A549 (cell line): ENCODE results near the gene FOXO3. TPM values are rescaled to one million over a fixed set of nuclear protein-coding genes. Genes with fewer than 3 reads are reported as not detected.

Experiments used
- ATAC-seq, 2 experiments: fragments of 200-7000 bp in 1 of 2; fragments of >200 bp in 1 of 2; cut with Nextera tagmentation in 1 of 2; cut with Tn5 transposase in 1 of 2; 3 replicates each; pipeline versions ENCODE4 v1.8.0 to v1.9.1; 2018 to 2020; ENCODE audit warnings: mild to moderate bottlenecking in 1 of 2, moderate library complexity in 1 of 2
- CTCF ChIA-PET: fragments of 300-600 bp; sonication (Branson Sonifier 250); formaldehyde crosslinking; extraction: SDS; loops from one replicate; lab custom pipeline; 2021; ENCODE audit warnings: antibody characterized with exemption, inconsistent platforms; lab: Yijun Ruan, JAX
- POLR2A ChIA-PET: fragments of 350-600 bp; formaldehyde crosslinking; extraction: SDS; loops from one replicate; lab custom pipeline; 2021; ENCODE audit warnings: antibody characterized with exemption, inconsistent platforms; lab: Yijun Ruan, JAX
- DNase-seq, 2 experiments: peaks; one replicate each; pipeline versions ENCODE4 v3.0.0 to v3.0.0-alpha.2; 2011 to 2016; ENCODE audit warnings: low read depth in 1 of 2, low spot score in 1 of 2
- FAIRE-seq: peaks from 2 replicates; lab custom pipeline; 2011; peaks lifted over from hg19 to GRCh38; lab: Jason Lieb, UNC
- H3K27ac ChIP-seq, 2 experiments: fragments of >200 bp; sonication (Bioruptor Twin); formaldehyde crosslinking; 3 replicates each; pipeline ENCODE4 v1.5.1; 2016 to 2017
- H3K4me1 ChIP-seq: fragments of >200 bp; sonication (Bioruptor Twin); formaldehyde crosslinking; 3 replicates; pipeline ENCODE4 v1.6.1; 2016
- H3K4me2 ChIP-seq: fragments of >200 bp; sonication (Bioruptor Twin); formaldehyde crosslinking; 3 replicates; pipeline ENCODE4 v1.6.1; 2016
- H3K4me3 ChIP-seq: fragments of >200 bp; sonication (Bioruptor Twin); formaldehyde crosslinking; 3 replicates; pipeline ENCODE4 v1.5.1; 2016
- H3K9me3 ChIP-seq: fragments of >200 bp; sonication (Bioruptor Twin); formaldehyde crosslinking; 3 replicates; pipeline ENCODE4 v1.6.1; 2016
- CEBPB ChIP-seq, 2 experiments: fragments of >200 bp in 1 of 2; sonication (Bioruptor Twin) in 1 of 2; formaldehyde crosslinking in 1 of 2; IDR thresholded peaks; 2 replicates each; pipeline ENCODE4 v1.6.1; 2012 to 2016
- CHD4 ChIP-seq: fragments of 200-600 bp; sonication (generic); IDR thresholded peaks from 2 replicates; pipeline ENCODE4 v1.6.1; 2016; ENCODE audit warnings: antibody characterized with exemption, mild to moderate bottlenecking, borderline replicate concordance
- EP300 ChIP-seq, 2 experiments: fragments of >200 bp; sonication (Bioruptor Twin); formaldehyde crosslinking; IDR thresholded peaks; 2 replicates in 1 of 2; 3 replicates in 1 of 2; pipeline ENCODE4 v1.6.1; 2016 to 2017
- FOSB ChIP-seq: fragments of 250-450 bp; sonication (Bioruptor Pico); IDR thresholded peaks from 2 replicates; pipeline ENCODE4 v1.5.0; 2020; ENCODE audit warnings: mild to moderate bottlenecking, moderate library complexity
- HOXB13 ChIP-seq: fragments of 250-450 bp; sonication (Bioruptor Pico); IDR thresholded peaks from 2 replicates; pipeline ENCODE4 v1.5.0; 2020; ENCODE audit warnings: low read depth, mild to moderate bottlenecking, moderate library complexity
- JUN ChIP-seq, 2 experiments: fragments of >200 bp; sonication (Bioruptor Twin); formaldehyde crosslinking; IDR thresholded peaks; 2 replicates in 1 of 2; 3 replicates in 1 of 2; pipeline ENCODE4 v1.6.1; 2016 to 2017
- KDM1A ChIP-seq: fragments of 200-600 bp; sonication (generic); IDR thresholded peaks from 2 replicates; pipeline ENCODE4 v1.6.1; 2016; ENCODE audit warnings: low read depth, mild to moderate bottlenecking
- NFE2L2 ChIP-seq: fragments of 150-350 bp; conservative IDR thresholded peaks from 2 replicates; pipeline ENCODE4 v1.6.1; 2014; ENCODE audit warnings: low read length
- POLR2AphosphoS2 ChIP-seq: conservative IDR thresholded peaks from 2 replicates; pipeline ENCODE4 v1.6.1; 2012; ENCODE audit warnings: low read length, improper control_type of control experiment, inconsistent platforms
- RAD21 ChIP-seq, 2 experiments: fragments of >200 bp in 1 of 2; sonication (Bioruptor Twin) in 1 of 2; formaldehyde crosslinking in 1 of 2; IDR thresholded peaks in 1 of 2; conservative IDR thresholded peaks in 1 of 2; 2 replicates in 1 of 2; 3 replicates in 1 of 2; pipeline ENCODE4 v1.6.1; 2012 to 2018; ENCODE audit warnings: inconsistent platforms in 1 of 2
- RCOR1 ChIP-seq: fragments of 150-350 bp; IDR thresholded peaks from 2 replicates; pipeline ENCODE4 v1.6.1; 2014; ENCODE audit warnings: antibody characterized with exemption, low read length, low read depth
- RNF2 ChIP-seq: fragments of 200-600 bp; sonication (generic); IDR thresholded peaks from 2 replicates; pipeline ENCODE4 v1.6.1; 2016; ENCODE audit warnings: low read depth, mild to moderate bottlenecking, antibody characterized with exemption, moderate library complexity, borderline replicate concordance
- WGBS: methylation state at CpG from one replicate; pipeline ENCODE4 v1.1.6; 2017; ENCODE audit errors: missing lambda C conversion rate; 5-methylcytosine and 5-hydroxymethylcytosine counted together
- polyA plus RNA-seq, 4 experiments: library from polyadenylated mRNA; depleted of rRNA in 3 of 4; stranded (reverse); fragments of >200 nt; fragmentation: RNase III in 1 of 4; extraction: RNeasy Plus Mini Kit Qiagen cat#74134 plus additional on column Dnase treatment in 1 of 4; gene quantifications; 2 replicates in 3 of 4; 3 replicates in 1 of 4; pipeline ENCODE4 v1.2.3, GENCODE V29; 2011 to 2017
- TF ChIP-seq, protein P1 (sequence below): IDR thresholded peaks from 2 replicates; pipeline ENCODE4 v1.6.1; 2012
- TF ChIP-seq, protein P2 (sequence below): fragments of 450-650 bp; IDR thresholded peaks from 2 replicates; pipeline ENCODE4 v1.6.1; 2014; ENCODE audit warnings: antibody characterized with exemption
- TF ChIP-seq, protein P3 (sequence below): fragments of 250-450 bp; sonication (Bioruptor Pico); IDR thresholded peaks from 2 replicates; pipeline ENCODE4 v1.5.0; 2021; ENCODE audit warnings: mild to moderate bottlenecking, moderate library complexity, borderline replicate concordance

Gene FOXO3
- polyA plus RNA-seq, 2 of the 4 experiments (the other 2 are of a cell fraction), result 4.6 to 7.5 TPM

DNA sequence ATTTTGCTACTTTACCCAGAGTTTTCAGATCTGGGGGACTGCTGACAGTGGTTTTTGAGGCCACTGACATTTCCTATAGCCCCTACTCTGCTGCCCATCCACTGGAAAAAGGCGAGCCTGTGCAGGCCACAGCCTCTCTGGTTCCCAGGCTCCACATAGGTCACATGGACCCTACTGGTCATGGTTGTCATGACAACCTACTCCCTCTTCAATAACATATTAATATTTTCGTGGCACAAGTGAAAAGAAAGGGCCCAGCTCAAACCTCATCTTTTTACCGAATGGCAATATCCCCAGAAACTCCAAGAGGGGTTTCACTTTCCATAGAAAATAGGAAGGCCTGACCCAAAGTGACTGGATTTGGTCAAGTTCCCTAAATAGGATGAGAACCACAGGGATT is 11.0 kb upstream of the FOXO3 start:
- WGBS, result 72% methylated on average over 3 of the region's 3 CpGs
- Histone ChIP-seq H3K4me3 (no peak overlapping the region), H3K4me1 (no peaks in the 10 kb centered on the region), H3K4me2 (no peak overlapping the region), H3K9me3 (no peaks in the 10 kb centered on the region), H3K27ac (no peak overlapping the region)
- ChIA-PET POLR2A (no interaction called here), CTCF (interaction anchor here (1.2 to 3.2 kb wide), 3 partner anchors 8 to 523 kb away, joined by 3 to 18 read pairs (median 5); no protein-coding TSS in a partner anchor)
- DNase-seq (peak in 1 of 2 experiments; percentile 14), FAIRE-seq (no peak), ATAC-seq (no peak; a peak in 2 of 6 replicates)
- TF ChIP-seq RCOR1, result no peak
- TF ChIP-seq NFE2L2, result no peak

DNA sequence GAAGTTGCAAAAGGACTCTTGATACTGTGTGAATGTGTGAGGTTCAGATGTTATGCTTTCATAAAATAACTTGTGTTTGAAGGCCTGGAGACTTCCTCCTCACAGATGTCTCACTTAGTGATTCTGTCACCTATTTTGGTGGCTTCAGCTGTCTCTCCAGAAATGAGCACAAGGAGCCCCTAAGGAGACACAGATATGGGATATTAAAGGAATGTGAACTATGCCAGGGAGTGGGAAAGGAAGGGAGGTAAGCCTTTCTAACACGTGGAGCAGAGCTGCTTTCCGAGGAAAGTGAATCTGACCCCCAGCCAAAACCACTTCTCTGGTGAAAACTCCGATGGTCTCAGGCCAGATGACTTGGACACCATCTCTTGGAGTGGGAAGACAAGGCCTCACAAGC is 10.5 kb upstream of the FOXO3 start:
- POLR2A ChIA-PET, result no interaction called here
- no peak for FAIRE-seq

DNA sequence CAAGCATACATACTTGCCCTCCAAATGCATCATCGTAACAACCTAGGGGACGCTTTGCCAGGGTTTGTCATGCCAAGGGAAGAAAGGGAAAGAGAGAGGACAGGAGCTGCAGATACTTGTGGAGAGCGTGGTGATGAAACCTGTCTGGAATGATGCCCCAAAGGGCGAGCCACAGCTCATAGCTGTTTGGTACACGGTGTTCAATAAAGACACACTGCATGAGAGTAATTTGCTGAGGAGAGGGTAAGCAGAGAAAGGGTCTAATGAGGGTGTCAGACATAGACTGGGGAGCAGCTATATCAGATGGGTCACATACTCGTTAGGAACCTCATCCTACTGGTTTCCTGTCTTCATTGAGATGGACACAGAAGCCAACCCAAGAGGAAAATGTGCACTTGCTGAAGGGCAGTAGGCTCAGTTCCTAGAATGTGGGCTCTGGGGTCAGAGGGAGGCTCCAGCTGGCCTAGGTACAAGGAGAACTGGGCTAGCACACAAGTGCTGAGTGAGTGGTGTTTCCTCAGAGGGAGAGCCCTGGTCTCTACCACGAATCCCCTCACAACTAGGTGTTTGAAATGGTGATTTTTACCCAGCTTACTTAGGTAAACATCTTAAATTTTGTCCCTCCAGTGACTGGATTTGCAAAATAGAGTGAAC is 5.2 kb upstream of the FOXO3 start:
- DNase-seq (no peak), ATAC-seq (no peak), FAIRE-seq (no peak)
- CTCF ChIA-PET, result interaction anchor here (1.6 kb wide), 1 partner anchor 14 kb away, joined by 5 read pairs; no protein-coding TSS in a partner anchor
- POLR2A ChIA-PET, result no interaction called here
- no peak overlapping the region for H3K27ac ChIP-seq
- H3K4me1 ChIP-seq, result 0 out of 3 replicates have a peak, but pooled peaks cover 3% of the 10 kb centered on the region
- TF ChIP-seq JUN (IDR thresholded peaks at IDR 0.05) (no peak), POLR2AphosphoS2 (no peak)
- no peaks in the 10 kb centered on the region for H3K9me3 ChIP-seq
- WGBS, result 66% methylated on average over 7 of the region's 7 CpGs
- H3K4me3 ChIP-seq, result no peak overlapping the region
- H3K4me2 ChIP-seq, result no peak overlapping the region

More for the DNA sequence above, 10.5 kb upstream of the FOXO3 start:
- no peak for TF ChIP-seq RNF2
- TF ChIP-seq KDM1A, result no peak
- no peak for TF ChIP-seq RAD21 (conservative IDR thresholded peaks at IDR 0.05 in 1 of 2, IDR thresholded peaks at IDR 0.05 in 1 of 2)
- TF ChIP-seq CEBPB (IDR thresholded peaks at IDR 0.05), result no peak
- TF ChIP-seq EP300 (IDR thresholded peaks at IDR 0.05), result no peak
- TF ChIP-seq CHD4, result no peak
- TF ChIP-seq, protein P1, sequence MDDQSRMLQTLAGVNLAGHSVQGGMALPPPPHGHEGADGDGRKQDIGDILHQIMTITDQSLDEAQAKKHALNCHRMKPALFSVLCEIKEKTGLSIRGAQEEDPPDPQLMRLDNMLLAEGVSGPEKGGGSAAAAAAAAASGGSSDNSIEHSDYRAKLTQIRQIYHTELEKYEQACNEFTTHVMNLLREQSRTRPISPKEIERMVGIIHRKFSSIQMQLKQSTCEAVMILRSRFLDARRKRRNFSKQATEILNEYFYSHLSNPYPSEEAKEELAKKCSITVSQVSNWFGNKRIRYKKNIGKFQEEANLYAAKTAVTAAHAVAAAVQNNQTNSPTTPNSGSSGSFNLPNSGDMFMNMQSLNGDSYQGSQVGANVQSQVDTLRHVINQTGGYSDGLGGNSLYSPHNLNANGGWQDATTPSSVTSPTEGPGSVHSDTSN, result no peak
- TF ChIP-seq FOSB (CRISPR knock-in tag), result no peak
- TF ChIP-seq, protein P2, sequence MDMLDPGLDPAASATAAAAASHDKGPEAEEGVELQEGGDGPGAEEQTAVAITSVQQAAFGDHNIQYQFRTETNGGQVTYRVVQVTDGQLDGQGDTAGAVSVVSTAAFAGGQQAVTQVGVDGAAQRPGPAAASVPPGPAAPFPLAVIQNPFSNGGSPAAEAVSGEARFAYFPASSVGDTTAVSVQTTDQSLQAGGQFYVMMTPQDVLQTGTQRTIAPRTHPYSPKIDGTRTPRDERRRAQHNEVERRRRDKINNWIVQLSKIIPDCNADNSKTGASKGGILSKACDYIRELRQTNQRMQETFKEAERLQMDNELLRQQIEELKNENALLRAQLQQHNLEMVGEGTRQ, result no peak
- no peak for TF ChIP-seq HOXB13 (CRISPR knock-in tag)
- TF ChIP-seq, protein P3, sequence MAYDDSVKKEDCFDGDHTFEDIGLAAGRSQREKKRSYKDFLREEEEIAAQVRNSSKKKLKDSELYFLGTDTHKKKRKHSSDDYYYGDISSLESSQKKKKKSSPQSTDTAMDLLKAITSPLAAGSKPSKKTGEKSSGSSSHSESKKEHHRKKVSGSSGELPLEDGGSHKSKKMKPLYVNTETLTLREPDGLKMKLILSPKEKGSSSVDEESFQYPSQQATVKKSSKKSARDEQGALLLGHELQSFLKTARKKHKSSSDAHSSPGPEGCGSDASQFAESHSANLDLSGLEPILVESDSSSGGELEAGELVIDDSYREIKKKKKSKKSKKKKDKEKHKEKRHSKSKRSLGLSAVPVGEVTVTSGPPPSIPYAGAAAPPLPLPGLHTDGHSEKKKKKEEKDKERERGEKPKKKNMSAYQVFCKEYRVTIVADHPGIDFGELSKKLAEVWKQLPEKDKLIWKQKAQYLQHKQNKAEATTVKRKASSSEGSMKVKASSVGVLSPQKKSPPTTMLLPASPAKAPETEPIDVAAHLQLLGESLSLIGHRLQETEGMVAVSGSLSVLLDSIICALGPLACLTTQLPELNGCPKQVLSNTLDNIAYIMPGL (CRISPR knock-in tag), result no peak
- CTCF ChIA-PET, result interaction anchor here (1.2 to 3.2 kb wide), 3 partner anchors 8 to 522 kb away, joined by 3 to 18 read pairs (median 5); no protein-coding TSS in a partner anchor
- H3K27ac ChIP-seq, result no peak overlapping the region
- H3K9me3 ChIP-seq, result no peaks in the 10 kb centered on the region
- H3K4me3 ChIP-seq, result no peak overlapping the region
- DNase-seq, result no peak
- ATAC-seq, result no peak
- H3K4me1 ChIP-seq, result no peaks in the 10 kb centered on the region
- 66% methylated on average over 3 of the region's 3 CpGs for WGBS
- no peak overlapping the region for H3K4me2 ChIP-seq
